Gastroesophageal sphincter (tissue), 4 donors: ENCODE data around the gene MLLT6. TPM values are rescaled to one million over a fixed set of nuclear protein-coding genes. Genes with fewer than 3 reads are reported as not detected.

Experiments
- ATAC-seq: fragments of 150-250 bp; one replicate; pipeline ENCODE4 v1.9.1; 2016; ENCODE audit warnings: mild to moderate bottlenecking, moderate library complexity
- H3K27ac ChIP-seq, 4 donors: fragments of 200-600 bp; sonication (generic) in 3 of 4; 1 replicate in 3 of 4; 2 replicates in 1 of 4; pipeline ENCODE4 v1.5.1; 2016 to 2019
- H3K27me3 ChIP-seq: fragments of 200-600 bp; sonication (generic); one replicate; pipeline ENCODE4 v1.5.1; 2019
- H3K36me3 ChIP-seq, 2 donors: fragments of 200-600 bp; sonication (generic); one replicate each; pipeline ENCODE4 v1.5.1; 2019; ENCODE audit warnings: control low read depth in 1 of 2
- H3K4me1 ChIP-seq, 3 donors: fragments of 200-600 bp; sonication (generic); 1 replicate in 2 of 3; 2 replicates in 1 of 3; pipeline ENCODE4 v1.5.1; 2016 to 2019; ENCODE audit warnings: control low read depth in 2 of 3
- H3K4me3 ChIP-seq, 2 donors: fragments of 200-600 bp; sonication (generic); one replicate each; pipeline ENCODE4 v1.5.1; 2019; ENCODE audit warnings: mild to moderate bottlenecking in 1 of 2, moderate library complexity in 1 of 2
- H3K9me3 ChIP-seq, 3 donors: fragments of 200-600 bp; sonication (generic); one replicate each; pipeline ENCODE4 v1.5.1; 2017 to 2019; ENCODE audit warnings: control low read depth in 2 of 3
- CTCF ChIP-seq, 4 experiments: fragments of 200-600 bp in 2 of 4; fragments of 450-650 bp in 2 of 4; sonication (generic) in 1 of 4; IDR thresholded peaks; one replicate each; pipeline ENCODE4 v1.5.1; 2017 to 2019; ENCODE audit warnings: antibody characterized with exemption in 4 of 4, mild to moderate bottlenecking in 2 of 4, moderate library complexity in 2 of 4
- EP300 ChIP-seq: sonication (generic); formaldehyde crosslinking; IDR thresholded peaks from one replicate; pipeline ENCODE4 v1.6.1; 2017; ENCODE audit warnings: antibody characterized with exemption, mild to moderate bottlenecking
- POLR2A ChIP-seq, 2 donors: fragments of 450-650 bp; IDR thresholded peaks; one replicate each; pipeline ENCODE4 v1.6.1; 2017; ENCODE audit warnings: antibody characterized with exemption in 2 of 2, mild to moderate bottlenecking in 2 of 2, moderate library complexity in 1 of 2
- POLR2AphosphoS5 ChIP-seq: sonication (generic); formaldehyde crosslinking; IDR thresholded peaks from one replicate; pipeline ENCODE4 v1.6.1; 2017; ENCODE audit warnings: antibody characterized with exemption
- WGBS, 2 donors: methylation state at CpG; one replicate each; pipeline ENCODE4 v1.1.5; 2018; ENCODE audit warnings: low coverage in 1 of 2; 5-methylcytosine and 5-hydroxymethylcytosine counted together
- total RNA-seq, 4 donors: library from RNA; depleted of rRNA; stranded (reverse); fragments of >200 nt; gene quantifications; one replicate each; pipeline ENCODE4 v1.1.0, GENCODE V29; 2016

Gene MLLT6
- total RNA-seq, 4 donors from 2014 or later: 55.6 to 101 (median 77.9) TPM

DNA sequence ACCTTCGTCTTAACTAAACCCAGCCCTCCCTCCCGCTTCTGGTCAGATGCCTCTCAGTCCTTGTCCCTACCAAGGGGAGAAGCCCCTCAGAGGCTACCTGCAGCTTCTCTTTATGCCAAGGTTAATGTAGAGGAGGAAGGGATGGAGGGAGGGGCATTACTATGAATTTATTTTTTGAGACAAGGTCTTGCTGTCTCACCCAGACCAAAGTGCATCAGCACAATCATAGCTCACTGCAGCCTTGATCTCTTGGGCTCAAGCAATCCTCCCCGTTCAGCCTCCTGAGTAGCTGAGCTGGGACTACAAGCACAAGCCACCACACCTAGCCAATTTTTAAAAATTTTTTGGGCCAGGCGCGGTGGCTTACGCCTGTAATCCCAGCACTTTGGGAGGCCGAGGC is 45.7 kb upstream of the MLLT6 start:
- Histone ChIP-seq H3K4me3 (no peak overlapping the region), H3K9me3 (no peaks in the 10 kb centered on the region), H3K36me3 (no peaks in the 10 kb centered on the region), H3K27me3 (peaks cover 59% of the 10 kb centered on the region), H3K27ac (no peak overlapping the region), H3K4me1 (no peaks in the 10 kb centered on the region)
- 80% methylated on average over 2 of the region's 7 CpGs; no CpG with 5 or more reads in 1 of the 2 donors for WGBS, 2 donors
- no peak for ATAC-seq
- no peak for TF ChIP-seq CTCF (IDR thresholded peaks at IDR 0.05)

DNA sequence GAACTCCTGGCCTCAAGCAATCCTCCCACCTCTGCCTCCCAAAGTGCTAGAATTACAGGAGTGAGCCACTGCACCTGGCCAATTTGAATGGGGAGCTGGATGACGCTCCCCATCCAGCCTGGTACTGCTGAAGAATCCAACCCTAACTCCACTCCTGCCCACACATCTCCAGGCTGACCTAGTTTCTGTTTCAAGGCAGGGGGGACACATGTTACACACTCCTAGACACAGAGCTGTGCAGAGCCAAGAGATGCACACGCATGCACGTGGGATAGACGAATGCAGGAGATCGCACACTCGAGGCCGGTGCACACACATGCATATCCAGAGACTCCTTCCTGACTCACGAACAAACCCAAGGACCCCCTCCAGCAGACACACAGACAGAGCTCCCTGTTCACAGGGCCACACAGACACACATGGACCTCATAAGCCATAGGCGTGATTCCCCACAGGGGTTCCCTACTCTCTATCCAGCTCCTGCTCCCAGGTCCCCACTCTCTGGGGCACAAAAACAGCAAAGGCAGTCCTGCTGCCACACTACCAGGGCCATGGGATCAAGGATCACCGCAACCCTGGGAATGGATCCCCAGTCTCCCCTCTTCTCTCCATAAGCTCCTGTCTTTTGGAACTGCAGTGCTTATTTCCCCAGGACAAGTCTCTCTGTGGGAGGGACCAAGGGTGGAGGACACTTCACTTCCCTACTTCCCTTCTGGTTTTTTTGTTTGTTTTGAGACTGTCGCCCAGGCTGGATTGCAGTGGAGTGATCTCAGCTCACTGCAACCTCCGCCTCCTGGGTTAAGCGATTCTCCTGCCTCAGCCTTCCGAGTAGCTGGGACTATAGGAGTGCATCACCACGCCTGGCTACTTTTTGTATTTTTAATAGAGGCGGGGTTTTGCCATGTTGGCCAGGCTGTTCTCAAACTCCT is 44.7 kb upstream of the MLLT6 start:
- peaks cover 52% of the 10 kb centered on the region for H3K27me3 ChIP-seq
- ATAC-seq: no peak
- 65 to 76% methylated on average over 6 to 15 of the region's 16 CpGs for WGBS, 2 donors
- H3K36me3 ChIP-seq: no peaks in the 10 kb centered on the region
- no peaks in the 10 kb centered on the region for H3K9me3 ChIP-seq
- no peaks in the 10 kb centered on the region for H3K4me1 ChIP-seq
- H3K27ac ChIP-seq: no peak overlapping the region
- TF ChIP-seq EP300 (no peak), POLR2AphosphoS5 (no peak), POLR2A (IDR thresholded peaks at IDR 0.05) (no peak), CTCF (IDR thresholded peaks at IDR 0.05) (no peak)
- H3K4me3 ChIP-seq: no peak overlapping the region

- H3K4me1 ChIP-seq: no peaks in the 10 kb centered on the region
- H3K4me3 ChIP-seq: no peak overlapping the region
- no peak overlapping the region for H3K27ac ChIP-seq
- TF ChIP-seq CTCF (IDR thresholded peaks at IDR 0.05) (peak in 3 of 4 experiments; percentile 16 to 52 (median 42)), POLR2AphosphoS5 (no peak), EP300 (no peak)
- peak; percentile 26 for ATAC-seq
- 13 to 17% methylated on average over 2 to 8 of the region's 9 CpGs for WGBS, 2 donors
- no peaks in the 10 kb centered on the region for H3K36me3 ChIP-seq
- H3K27me3 ChIP-seq: peaks cover 26% of the 10 kb centered on the region
- H3K9me3 ChIP-seq: no peaks in the 10 kb centered on the region
These were observed 41.8 kb upstream of the MLLT6 start for GRCh38 chr17:38663125-38663751.

DNA sequence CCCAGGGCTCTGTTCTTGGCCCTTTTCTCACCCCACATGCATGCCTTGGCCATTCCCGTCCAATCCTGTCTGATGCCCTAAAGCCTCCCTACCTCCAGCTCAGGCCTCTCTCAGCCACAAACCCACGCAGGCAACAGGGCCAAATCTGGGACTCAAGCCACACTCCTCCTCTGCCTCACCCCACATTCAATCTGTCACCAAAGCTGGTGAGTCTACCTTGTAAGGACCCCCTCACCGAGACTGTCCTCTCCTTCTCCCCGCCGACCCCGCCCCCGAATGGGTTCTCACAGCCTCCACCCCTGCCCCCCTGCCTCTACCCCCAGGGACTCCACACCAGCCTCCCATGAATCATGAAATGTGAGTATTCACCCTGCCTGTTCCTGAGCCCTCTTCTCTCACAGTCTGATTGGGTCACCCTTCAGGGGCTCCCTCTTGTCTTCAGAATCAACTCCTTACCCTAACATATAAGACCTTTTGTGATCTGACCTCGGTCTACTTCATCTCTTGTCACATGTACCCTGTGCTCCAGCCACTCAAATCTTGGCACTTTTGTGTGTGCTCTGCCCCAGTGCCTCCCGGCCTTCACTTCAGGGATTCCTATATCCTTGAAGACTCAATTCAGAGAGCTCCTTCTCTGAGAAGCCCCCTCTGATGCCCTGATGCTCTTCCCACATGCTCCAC is 41.0 kb upstream of the MLLT6 start:
- Histone ChIP-seq H3K27me3 (peaks cover 25% of the 10 kb centered on the region), H3K4me3 (no peak overlapping the region), H3K9me3 (no peaks in the 10 kb centered on the region), H3K4me1 (no peaks in the 10 kb centered on the region), H3K36me3 (no peaks in the 10 kb centered on the region), H3K27ac (no peak overlapping the region)
- TF ChIP-seq CTCF (IDR thresholded peaks at IDR 0.05) (no peak), POLR2AphosphoS5 (no peak), EP300 (no peak), POLR2A (IDR thresholded peaks at IDR 0.05) (no peak)
- WGBS, 2 donors: 77 to 100% methylated on average over 1 to 6 of the region's 9 CpGs
- no peak for ATAC-seq
